Pancreas (tissue), 10 donors: ENCODE measurements around the gene GJD3. TPM values are rescaled to one million over a fixed set of nuclear protein-coding genes. Genes with fewer than 3 reads are reported as not detected.
"Not testable (repeated sequence)": the region's sequence is repeated elsewhere in the genome, so short reads cannot be mapped to it uniquely, and the experiment has no call there.

Experiments used
- ATAC-seq, 4 donors: fragments of 200-7000 bp; cut with Tn5 transposase; one replicate each; pipeline versions ENCODE4 v1.8.0 to v1.9.1; 2020; ENCODE audit warnings: mild to moderate bottlenecking in 4 of 4, moderate library complexity in 4 of 4
- DNase-seq, 6 donors: peaks; one replicate each; pipeline ENCODE4 v3.0.0-alpha.2; 2020
- FAIRE-seq: peaks from 2 replicates; lab custom pipeline; 2012; peaks lifted over from hg19 to GRCh38; lab: Jason Lieb, UNC
- H3K27ac ChIP-seq, 4 donors: fragments of 200-600 bp; sonication (generic); 1 replicate in 3 of 4; 2 replicates in 1 of 4; pipeline versions ENCODE4 v1.5.0 to v1.8.0; 2020
- H3K27me3 ChIP-seq, 4 donors: fragments of 200-600 bp; one replicate each; pipeline ENCODE4 v1.8.0; 2021
- H3K36me3 ChIP-seq, 3 donors: fragments of 200-600 bp; sonication (generic) in 1 of 3; one replicate each; pipeline versions ENCODE4 v1.5.0 to v1.8.0; 2020 to 2021
- H3K4me1 ChIP-seq, 3 donors: fragments of 200-600 bp; one replicate each; pipeline ENCODE4 v1.8.0; 2021
- H3K4me3 ChIP-seq, 4 donors: fragments of 200-600 bp; sonication (generic) in 2 of 4; one replicate each; pipeline versions ENCODE4 v1.5.0 to v1.8.0; 2020 to 2021
- H3K9me3 ChIP-seq, 4 donors: fragments of 200-600 bp; one replicate each; pipeline ENCODE4 v1.8.0; 2021
- WGBS, 2 donors: extraction: QIAGEN DNeasy Blood & Tissue Kit; methylation state at CpG; one replicate each; pipeline ENCODE4 v1.1.7; 2013; 5-methylcytosine and 5-hydroxymethylcytosine counted together
- intact Hi-C, 3 donors: fragments of 100-400 bp; cut with DNase I; formaldehyde crosslinking; loops; one replicate each; pipeline versions ENCODE4 v1.11.1 to v1.14.2; 2022
- polyA plus RNA-seq, 2 donors: library from polyadenylated mRNA; stranded (reverse); fragments of 200-250 nt; gene quantifications; one replicate each; pipeline ENCODE4 v1.2.3, GENCODE V29; 2013
- total RNA-seq, 6 donors: library from RNA; stranded (reverse); fragmentation: NEBNext Ultra II Directional in 4 of 6; extraction: Animal tissue kit (Norgen Biotek cat#: 25700) in 4 of 6; gene quantifications; one replicate each; pipeline versions ENCODE4 v1.2.1 to v1.2.4, GENCODE V29; 2021 to 2023
- TF ChIP-seq, protein P1 (sequence below), 4 donors: fragments of 200-600 bp; sonication (generic) in 3 of 4; IDR thresholded peaks; one replicate each; pipeline versions ENCODE4 v1.5.0 to v1.8.0; 2021; ENCODE audit warnings: antibody characterized with exemption in 4 of 4
- donor health status: healthy with polysubstance abuse.
- donor health status: DM: no; HTN: no; CAD: no; lungs with moderate emphysema.
- donor health status: DM: no; HTN: no; CAD: no.
- donor health status: control.
- donor health status: control.
- donor health status: Bipolar disorder and iron deficiency.
- donor health status: DM: yes; HTN: yes; CAD: no.
- donor health status: DM: no; HTN: no; CAD: no.
- donor health status: DM: no; HTN: no; CAD: no.
- donor health status: DM: yes; HTN: yes; CAD: no.

Gene GJD3
- total and polyA plus RNA-seq, 8 donors = 0.09 to 0.67 (median 0.32) TPM; not detected in 2

- no peak for FAIRE-seq
Observed at GRCh38 chr17:40407460-40407859, 42.9 kb upstream of the GJD3 start.

GRCh38 chr17:40404003-40404402 lies 39.5 kb upstream of the GJD3 start:
- Histone ChIP-seq H3K4me3 (no peak overlapping the region), H3K9me3 (no peaks in the 10 kb centered on the region), H3K27ac (no peak overlapping the region), H3K36me3 (no peaks in the 10 kb centered on the region), H3K27me3 (no peaks in the 10 kb centered on the region), H3K4me1 (no peaks in the 10 kb centered on the region)
- DNase-seq (no peak), ATAC-seq (no peak), FAIRE-seq (no peak)
- 43% methylated on average over 3 of the region's 3 CpGs for WGBS, 2 donors
- TF ChIP-seq, protein P1, sequence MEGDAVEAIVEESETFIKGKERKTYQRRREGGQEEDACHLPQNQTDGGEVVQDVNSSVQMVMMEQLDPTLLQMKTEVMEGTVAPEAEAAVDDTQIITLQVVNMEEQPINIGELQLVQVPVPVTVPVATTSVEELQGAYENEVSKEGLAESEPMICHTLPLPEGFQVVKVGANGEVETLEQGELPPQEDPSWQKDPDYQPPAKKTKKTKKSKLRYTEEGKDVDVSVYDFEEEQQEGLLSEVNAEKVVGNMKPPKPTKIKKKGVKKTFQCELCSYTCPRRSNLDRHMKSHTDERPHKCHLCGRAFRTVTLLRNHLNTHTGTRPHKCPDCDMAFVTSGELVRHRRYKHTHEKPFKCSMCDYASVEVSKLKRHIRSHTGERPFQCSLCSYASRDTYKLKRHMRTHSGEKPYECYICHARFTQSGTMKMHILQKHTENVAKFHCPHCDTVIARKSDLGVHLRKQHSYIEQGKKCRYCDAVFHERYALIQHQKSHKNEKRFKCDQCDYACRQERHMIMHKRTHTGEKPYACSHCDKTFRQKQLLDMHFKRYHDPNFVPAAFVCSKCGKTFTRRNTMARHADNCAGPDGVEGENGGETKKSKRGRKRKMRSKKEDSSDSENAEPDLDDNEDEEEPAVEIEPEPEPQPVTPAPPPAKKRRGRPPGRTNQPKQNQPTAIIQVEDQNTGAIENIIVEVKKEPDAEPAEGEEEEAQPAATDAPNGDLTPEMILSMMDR (IDR thresholded peaks at IDR 0.05) = no peak
- intact Hi-C loops = no loop called here

More at GRCh38 chr17:40407460-40407859, 42.9 kb upstream of the GJD3 start:
- Histone ChIP-seq H3K36me3 (no peaks in the 10 kb centered on the region), H3K27me3 (no peaks in the 10 kb centered on the region), H3K4me3 (no peak overlapping the region), H3K9me3 (no peaks in the 10 kb centered on the region), H3K4me1 (no peaks in the 10 kb centered on the region), H3K27ac (no peak overlapping the region)
- ATAC-seq (no peak), DNase-seq (no peak)
- WGBS, 2 donors = 92 to 94% methylated on average over 3 of the region's 3 CpGs
- intact Hi-C loops = no loop called here
- TF ChIP-seq, protein P1 (IDR thresholded peaks at IDR 0.05) = no peak

DNA sequence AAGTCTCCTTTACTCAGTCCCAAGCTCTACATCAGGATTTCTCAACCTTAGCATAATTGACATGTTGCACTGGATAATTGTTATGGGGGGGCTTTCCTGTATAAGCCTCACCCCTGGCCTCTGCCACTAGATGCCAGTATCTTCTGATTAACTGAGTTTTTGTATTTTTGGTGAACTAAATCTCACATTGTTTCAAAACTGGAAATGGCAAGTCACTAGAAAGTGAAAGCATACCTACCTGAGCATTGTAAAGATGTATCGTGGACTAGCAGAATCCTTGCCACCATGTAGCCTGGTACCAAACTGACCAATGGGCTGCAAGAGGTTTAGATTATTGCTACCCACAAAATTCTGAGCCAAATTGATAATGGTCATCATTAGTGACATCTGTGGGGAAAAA lies 38.1 kb upstream of the GJD3 start:
- no peaks in the 10 kb centered on the region for H3K9me3 ChIP-seq
- WGBS, 2 donors = 90 to 100% methylated on average over 1 of the region's 1 CpG

DNA sequence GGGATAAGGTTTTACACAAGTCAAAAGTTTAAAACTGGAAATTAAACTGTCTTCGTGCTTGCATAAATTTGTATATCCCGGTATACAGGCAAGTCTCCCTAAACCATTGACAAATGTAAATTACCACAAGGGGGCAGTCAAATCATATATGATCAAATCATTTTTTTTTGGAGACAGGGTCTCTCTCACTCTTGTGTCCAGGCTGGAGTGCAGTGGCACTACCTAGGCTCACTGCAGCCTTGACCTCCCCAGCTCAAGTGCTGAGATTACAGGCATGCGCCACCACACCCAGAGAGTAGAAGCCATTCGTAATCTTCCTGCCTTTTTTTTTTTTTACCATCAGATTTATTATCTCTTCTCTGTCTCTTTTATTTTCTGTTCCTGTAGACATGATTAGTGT lies 34.6 kb upstream of the GJD3 start:
- no peak overlapping the region for H3K27ac ChIP-seq
- no peak for FAIRE-seq
- ATAC-seq = peak in 3 of 4 donors; percentile 56 to 65 (median 65)
- H3K9me3 ChIP-seq = no peaks in the 10 kb centered on the region
- TF ChIP-seq, protein P1 (IDR thresholded peaks at IDR 0.05) = peak; percentile 22 to 52 (median 41)
- DNase-seq = no peak
- no peaks in the 10 kb centered on the region for H3K27me3 ChIP-seq
- H3K36me3 ChIP-seq = no peaks in the 10 kb centered on the region
- 48% methylated on average over 4 of the region's 4 CpGs for WGBS, 2 donors
- intact Hi-C loops = no loop called here
- no peaks in the 10 kb centered on the region for H3K4me1 ChIP-seq
- no peak overlapping the region for H3K4me3 ChIP-seq

More for the DNA sequence above, 38.1 kb upstream of the GJD3 start:
- FAIRE-seq (no peak), DNase-seq (no peak), ATAC-seq (no peak)
- intact Hi-C loops = no loop called here
- Histone ChIP-seq H3K27ac (no peak overlapping the region), H3K36me3 (no peaks in the 10 kb centered on the region), H3K27me3 (no peaks in the 10 kb centered on the region), H3K4me3 (no peak overlapping the region), H3K4me1 (no peaks in the 10 kb centered on the region)
- TF ChIP-seq, protein P1 (IDR thresholded peaks at IDR 0.05) = no peak

GRCh38 chr17:40386555-40386954 lies 22.0 kb upstream of the GJD3 start:
- FAIRE-seq, intact Hi-C loops, DNase-seq, H3K4me1 ChIP-seq, H3K27ac ChIP-seq, H3K36me3 ChIP-seq, H3K9me3 ChIP-seq, ATAC-seq, H3K4me3 ChIP-seq, H3K27me3 ChIP-seq: not testable (repeated sequence)
- WGBS, 2 donors = 99 to 100% methylated on average over 3 of the region's 3 CpGs
